Smooth muscle cell (in vitro differentiated cells): ENCODE measurements around the gene DNLZ. TPM values are rescaled to one million over a fixed set of nuclear protein-coding genes. Genes with fewer than 3 reads are reported as not detected.

Experiments used
- DNase-seq: peaks from one replicate; lab custom pipeline; 2025; ENCODE audit not compliant: unreplicated experiment; lab: John Stamatoyannopoulos, UW
- H2AFZ ChIP-seq: fragments of 200-600 bp; sonication (generic); 2 replicates; pipeline ENCODE4 v1.6.0; 2016; ENCODE audit warnings: antibody characterized with exemption, low read depth, mild to moderate bottlenecking
- H3F3A ChIP-seq: fragments of 200-600 bp; sonication (generic); 2 replicates; pipeline ENCODE4 v1.6.0; 2017; ENCODE audit warnings: antibody characterized with exemption, low read depth
- H3K27ac ChIP-seq: fragments of 200-600 bp; sonication (generic); 2 replicates; pipeline ENCODE4 v1.5.1; 2016; ENCODE audit warnings: low read depth, mild to moderate bottlenecking
- H3K27me3 ChIP-seq: fragments of 200-600 bp; sonication (generic); 2 replicates; pipeline ENCODE4 v1.6.1; 2016; ENCODE audit warnings: low read depth, mild to moderate bottlenecking
- H3K36me3 ChIP-seq: fragments of 200-600 bp; sonication (generic); 2 replicates; pipeline ENCODE4 v1.5.1; 2016; ENCODE audit warnings: low read depth
- H3K4me1 ChIP-seq: fragments of 200-600 bp; sonication (generic); 2 replicates; pipeline ENCODE4 v1.5.1; 2016; ENCODE audit warnings: low read depth
- H3K4me2 ChIP-seq: fragments of 200-600 bp; sonication (generic); 2 replicates; pipeline ENCODE4 v1.6.0; 2016; ENCODE audit warnings: mild to moderate bottlenecking
- H3K4me3 ChIP-seq: fragments of 200-600 bp; sonication (generic); 2 replicates; pipeline ENCODE4 v1.5.1; 2016; ENCODE audit warnings: mild to moderate bottlenecking
- H3K79me2 ChIP-seq: fragments of 200-600 bp; sonication (generic); 2 replicates; pipeline ENCODE4 v1.6.0; 2016; ENCODE audit warnings: low read depth, mild to moderate bottlenecking
- H3K9ac ChIP-seq: fragments of 200-600 bp; sonication (generic); 2 replicates; pipeline ENCODE4 v1.6.0; 2016; ENCODE audit warnings: low read depth
- H3K9me3 ChIP-seq: fragments of 200-600 bp; sonication (generic); replicated peaks from 2 replicates; pipeline ENCODE4 v1.5.1; 2016; ENCODE audit warnings: low read depth
- H4K20me1 ChIP-seq: fragments of 200-600 bp; sonication (generic); 2 replicates; pipeline ENCODE4 v1.6.0; 2016; ENCODE audit warnings: low read depth
- WGBS: methylation state at CpG from one replicate; pipeline ENCODE4 v1.1.7; 2016; ENCODE audit warnings: low lambda C conversion rate; 5-methylcytosine and 5-hydroxymethylcytosine counted together
- polyA plus RNA-seq: library from polyadenylated mRNA; unstranded; fragments of >200 nt; fragmentation: Nextera tagmentation; extraction: Ambion mirVana; gene quantifications from 2 replicates; pipeline ENCODE4 v1.2.1, GENCODE V29; 2016
- total RNA-seq: library from RNA; depleted of rRNA; stranded (reverse); fragments of >200 nt; gene quantifications from 2 replicates; pipeline ENCODE4 v1.2.3, GENCODE V29; 2014
- TF ChIP-seq, protein P1 (sequence below): fragments of 200-600 bp; sonication (generic); IDR thresholded peaks from 2 replicates; pipeline ENCODE4 v1.5.1; 2017; ENCODE audit warnings: borderline replicate concordance, mild to moderate bottlenecking, antibody characterized with exemption; ENCODE audit not compliant: insufficient read depth, poor library complexity, severe bottlenecking

The DNLZ gene
- total and polyA plus RNA-seq, 2 experiments from 2014 or later: 19.0 to 31.5 TPM

DNA sequence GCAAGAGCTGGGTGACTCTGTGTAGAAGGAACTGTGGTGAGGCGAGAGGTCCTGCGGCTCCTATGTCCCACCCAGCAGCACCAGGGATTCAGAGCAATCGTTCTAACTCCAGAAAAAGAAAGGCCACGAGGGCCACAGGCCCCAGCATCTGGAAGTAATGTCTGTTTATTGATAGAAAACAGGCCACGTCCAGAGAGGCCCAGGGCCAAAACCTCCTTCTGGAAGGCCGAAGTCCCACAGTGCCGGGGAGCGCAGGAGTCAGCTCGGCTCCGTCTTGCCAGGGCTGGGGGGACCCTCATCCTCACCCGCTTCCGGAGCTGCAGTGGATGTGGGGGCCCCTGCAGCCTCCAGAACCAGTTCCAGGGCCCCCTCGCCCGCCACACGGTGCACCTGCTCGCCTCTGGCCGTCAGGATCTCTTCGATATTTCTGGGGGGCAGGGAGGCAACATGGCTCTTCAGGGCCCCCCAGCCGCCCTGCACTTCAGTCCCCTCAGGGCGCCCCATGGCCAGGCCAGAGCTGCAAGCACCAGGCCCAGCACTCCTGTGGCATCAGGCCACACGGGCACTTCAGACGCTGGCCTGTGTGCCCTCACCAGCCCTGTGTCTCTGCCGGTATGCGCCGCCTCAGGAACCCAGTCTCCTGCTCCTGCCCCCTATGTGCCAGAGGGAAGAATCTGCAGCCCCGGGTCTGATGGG, 1.6 kb downstream of the DNLZ start:
- Histone ChIP-seq H3K4me3 (no peak overlapping the region), H3K9me3 (no peaks in the 10 kb centered on the region), H3K9ac (no peak overlapping the region), H2AFZ (no peak overlapping the region), H3K4me1 (no peaks in the 10 kb centered on the region), H3K27ac (no peak overlapping the region), H3F3A (no peaks in the 10 kb centered on the region), H4K20me1 (peaks cover 7% of the 10 kb centered on the region), H3K79me2 (no peaks in the 10 kb centered on the region), H3K36me3 (no peaks in the 10 kb centered on the region), H3K27me3 (no peaks in the 10 kb centered on the region), H3K4me2 (no peak overlapping the region)
- DNase-seq: no peak
- WGBS: 84% methylated on average over 26 of the region's 26 CpGs
- TF ChIP-seq, protein P1, sequence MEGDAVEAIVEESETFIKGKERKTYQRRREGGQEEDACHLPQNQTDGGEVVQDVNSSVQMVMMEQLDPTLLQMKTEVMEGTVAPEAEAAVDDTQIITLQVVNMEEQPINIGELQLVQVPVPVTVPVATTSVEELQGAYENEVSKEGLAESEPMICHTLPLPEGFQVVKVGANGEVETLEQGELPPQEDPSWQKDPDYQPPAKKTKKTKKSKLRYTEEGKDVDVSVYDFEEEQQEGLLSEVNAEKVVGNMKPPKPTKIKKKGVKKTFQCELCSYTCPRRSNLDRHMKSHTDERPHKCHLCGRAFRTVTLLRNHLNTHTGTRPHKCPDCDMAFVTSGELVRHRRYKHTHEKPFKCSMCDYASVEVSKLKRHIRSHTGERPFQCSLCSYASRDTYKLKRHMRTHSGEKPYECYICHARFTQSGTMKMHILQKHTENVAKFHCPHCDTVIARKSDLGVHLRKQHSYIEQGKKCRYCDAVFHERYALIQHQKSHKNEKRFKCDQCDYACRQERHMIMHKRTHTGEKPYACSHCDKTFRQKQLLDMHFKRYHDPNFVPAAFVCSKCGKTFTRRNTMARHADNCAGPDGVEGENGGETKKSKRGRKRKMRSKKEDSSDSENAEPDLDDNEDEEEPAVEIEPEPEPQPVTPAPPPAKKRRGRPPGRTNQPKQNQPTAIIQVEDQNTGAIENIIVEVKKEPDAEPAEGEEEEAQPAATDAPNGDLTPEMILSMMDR: no peak

DNA sequence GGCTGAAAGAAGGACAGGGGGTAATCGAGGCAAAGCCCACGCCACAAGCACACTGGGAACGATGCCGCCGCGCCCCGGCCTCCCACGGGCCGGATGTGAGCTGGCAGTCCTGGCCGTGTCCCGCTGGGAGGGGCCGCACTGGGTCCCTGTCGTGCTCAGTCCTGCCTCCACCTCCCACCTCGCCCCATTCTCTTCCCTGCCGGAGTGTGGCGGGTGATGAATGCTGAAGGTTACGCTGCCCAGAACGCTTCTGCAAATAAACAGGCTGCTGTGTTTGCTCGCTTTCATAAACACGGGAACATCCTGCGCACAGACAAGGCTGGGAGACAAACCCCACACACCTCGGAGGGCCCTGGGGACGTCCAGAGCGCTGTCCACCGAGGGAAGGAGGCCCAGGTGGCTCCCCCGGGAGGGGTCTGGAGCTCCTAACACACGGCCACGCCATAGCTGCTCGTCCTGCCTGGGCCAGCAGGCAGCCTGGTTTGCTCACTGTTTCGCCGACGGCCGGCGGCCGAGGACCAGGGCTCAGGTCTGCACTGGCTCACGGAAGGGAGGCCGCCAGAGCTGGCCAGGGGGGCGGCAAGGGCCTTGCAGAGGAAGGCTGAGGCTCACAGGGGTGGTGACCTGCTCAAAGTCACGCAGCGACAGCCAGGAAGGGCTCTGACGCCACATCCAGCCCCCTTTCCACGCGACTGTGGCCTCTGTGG, 2.3 kb downstream of the DNLZ start:
- Histone ChIP-seq H2AFZ (no peak overlapping the region), H3K9ac (no peak overlapping the region), H3K79me2 (no peaks in the 10 kb centered on the region), H3K9me3 (no peaks in the 10 kb centered on the region), H3K4me3 (no peak overlapping the region), H3K4me2 (no peak overlapping the region), H4K20me1 (peaks cover 7% of the 10 kb centered on the region), H3K27ac (peak overlapping the region; percentile 42), H3K36me3 (no peaks in the 10 kb centered on the region), H3F3A (no peaks in the 10 kb centered on the region), H3K27me3 (no peaks in the 10 kb centered on the region), H3K4me1 (no peaks in the 10 kb centered on the region)
- TF ChIP-seq, protein P1: no peak
- no peak for DNase-seq
- WGBS: 73% methylated on average over 43 of the region's 43 CpGs

DNA sequence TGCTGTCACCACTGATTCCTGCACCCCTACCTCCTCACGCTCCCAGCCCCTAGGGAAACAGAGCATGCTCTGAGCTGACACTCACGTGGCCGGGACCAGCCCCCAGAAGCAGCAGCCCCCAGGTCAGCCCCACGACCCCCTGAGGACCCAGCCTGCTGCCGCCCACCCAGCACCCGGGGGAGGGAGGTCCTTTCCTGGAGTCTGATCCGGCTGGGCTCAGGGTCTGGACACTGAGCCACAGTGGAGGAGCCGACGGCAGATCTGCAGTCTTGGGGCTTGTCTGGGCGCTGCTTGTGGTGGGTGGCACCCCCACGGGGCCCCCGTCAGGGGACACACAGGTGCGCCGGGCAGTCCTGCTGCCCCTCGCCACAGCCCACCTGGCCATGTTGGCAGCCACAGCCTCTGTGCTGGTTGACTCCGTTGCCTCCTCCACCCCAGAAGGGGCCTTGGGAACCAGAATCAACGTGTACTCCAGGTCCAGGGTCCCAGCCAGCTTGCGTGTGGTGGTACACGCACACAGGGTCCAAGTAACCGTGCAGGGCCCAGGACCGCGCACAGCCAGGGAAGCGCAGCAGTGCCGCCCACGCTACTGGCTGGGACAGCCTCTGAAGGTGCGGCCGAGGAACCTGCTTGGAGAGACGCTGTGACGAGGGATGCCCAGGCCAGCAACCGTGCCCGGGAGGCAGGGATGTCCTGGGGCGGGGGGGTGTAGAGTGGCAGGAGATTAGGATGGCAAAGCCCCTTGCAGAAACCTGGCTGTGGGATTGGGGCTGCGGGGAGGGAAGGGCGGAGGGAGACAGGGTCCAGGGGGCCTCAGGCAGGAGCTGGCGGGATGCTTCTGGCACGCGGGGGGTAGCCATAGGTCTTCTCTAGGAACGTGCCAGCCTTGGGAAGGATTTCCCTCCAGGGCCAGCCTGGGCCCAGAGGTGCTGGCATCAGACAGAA, 3.5 kb downstream of the DNLZ start:
- H3K4me3 ChIP-seq: no peak overlapping the region
- H3K27ac ChIP-seq: peak overlapping the region; percentile 42
- H4K20me1 ChIP-seq: peaks cover 7% of the 10 kb centered on the region
- H3K27me3 ChIP-seq: no peaks in the 10 kb centered on the region
- no peaks in the 10 kb centered on the region for H3K79me2 ChIP-seq
- no peak for DNase-seq
- WGBS: 93% methylated on average over 33 of the region's 38 CpGs
- no peaks in the 10 kb centered on the region for H3K36me3 ChIP-seq
- no peak overlapping the region for H3K9ac ChIP-seq
- H3K4me2 ChIP-seq: no peak overlapping the region
- no peaks in the 10 kb centered on the region for H3F3A ChIP-seq
- H2AFZ ChIP-seq: no peak overlapping the region
- TF ChIP-seq, protein P1: no peak
- H3K4me1 ChIP-seq: no peaks in the 10 kb centered on the region
- H3K9me3 ChIP-seq: no peaks in the 10 kb centered on the region
